NT2/D1 (cell line): Measurements from ENCODE around the gene NLRP5.
"Not testable (repeated sequence)": the region's sequence is repeated elsewhere in the genome, so short reads cannot be mapped to it uniquely, and the experiment has no call there.

Experiments
- SUZ12 ChIP-seq: IDR thresholded peaks from 2 replicates; pipeline ENCODE4 v1.6.1; 2011; ENCODE audit not compliant: insufficient read length, insufficient read depth; ENCODE audit errors: extremely low read depth
- YY1 ChIP-seq: IDR thresholded peaks from 2 replicates; pipeline ENCODE4 v1.6.1; 2011; ENCODE audit not compliant: insufficient read length, insufficient read depth
- ZNF274 ChIP-seq: IDR thresholded peaks from 2 replicates; pipeline ENCODE4 v1.6.1; 2011; ENCODE audit warnings: mild to moderate bottlenecking, low read depth, low read length

DNA sequence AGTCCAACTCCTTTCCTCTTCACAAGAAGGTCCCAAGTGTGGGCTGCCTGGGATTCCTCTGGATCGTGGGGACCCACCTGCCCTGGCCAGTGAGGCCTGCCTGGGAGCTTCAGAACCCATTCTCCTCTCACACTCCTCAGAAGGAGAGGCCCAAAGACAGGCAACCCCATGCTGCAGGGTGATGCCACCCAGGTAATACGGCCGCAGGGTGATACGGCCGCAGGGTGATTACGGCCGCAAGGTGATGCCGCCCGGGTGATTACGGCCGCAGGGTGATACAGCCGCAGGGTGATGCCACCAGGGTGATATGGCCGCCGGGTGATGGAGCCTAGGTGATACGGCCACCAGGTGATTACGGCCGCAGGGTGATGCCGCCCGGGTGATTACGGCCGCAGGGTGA, 111.7 kb downstream of the NLRP5 start:
- TF ChIP-seq ZNF274, YY1, SUZ12: not testable (repeated sequence)
